Activated CD8-positive, alpha-beta memory T cell treated with anti-CD3 and anti-CD28 coated beads for 24 hours (primary cell): ENCODE measurements around the gene HLA-DPA1.

Experiments
- DNase-seq: peaks from one replicate; pipeline ENCODE4 v3.0.0-alpha.2; 2020

HLA-DPA1 gene

DNA sequence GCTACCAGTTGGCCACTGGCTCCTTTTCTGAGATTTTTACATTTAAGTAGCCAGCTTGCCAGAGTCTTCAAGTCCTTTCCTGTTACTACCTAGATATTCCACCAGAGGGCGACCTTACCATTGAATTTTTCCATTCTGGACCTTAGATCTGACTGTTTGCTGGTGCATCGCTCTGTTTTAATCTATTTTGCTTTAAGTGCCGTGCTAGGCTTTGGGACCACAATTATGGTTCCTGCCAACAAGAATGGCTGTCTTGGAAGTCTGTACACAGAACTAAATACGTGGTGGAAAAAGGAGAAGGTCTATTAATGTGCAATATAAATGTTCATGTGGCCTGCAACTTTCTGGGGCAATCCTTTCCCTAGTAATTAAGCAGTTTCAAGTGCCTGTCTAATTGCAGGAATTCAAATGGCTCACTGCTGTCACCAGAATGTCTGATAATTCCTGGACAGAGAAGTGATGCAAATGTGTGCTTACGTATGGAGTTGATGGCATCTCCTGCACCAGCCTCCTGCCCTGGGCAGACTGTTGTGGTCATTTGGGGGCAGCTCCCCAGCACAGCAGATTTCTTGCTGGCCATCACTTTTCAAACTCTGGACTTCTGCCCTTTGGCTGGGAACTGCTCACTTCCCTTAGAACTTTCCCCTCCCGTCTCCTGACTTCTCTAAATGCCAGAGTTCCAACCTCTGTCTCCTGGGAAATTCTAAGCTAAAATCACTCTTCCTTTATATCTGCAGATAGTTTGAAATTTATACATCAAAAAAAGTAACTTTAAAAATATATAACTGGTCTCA is 58.4 kb downstream of the HLA-DPA1 start:
- DNase-seq: no peak
